Measurements from ENCODE around the gene STAT2. TPM values are rescaled to one million over a fixed set of nuclear protein-coding genes. Genes with fewer than 3 reads are reported as not detected.

STAT2 gene
- total and polyA plus RNA-seq, 10 of the 15 experiments (the other 5 are each of a cell fraction or from before 2014, with no cell fraction given): 16.9 to 106 (median 77.9) TPM

DNA sequence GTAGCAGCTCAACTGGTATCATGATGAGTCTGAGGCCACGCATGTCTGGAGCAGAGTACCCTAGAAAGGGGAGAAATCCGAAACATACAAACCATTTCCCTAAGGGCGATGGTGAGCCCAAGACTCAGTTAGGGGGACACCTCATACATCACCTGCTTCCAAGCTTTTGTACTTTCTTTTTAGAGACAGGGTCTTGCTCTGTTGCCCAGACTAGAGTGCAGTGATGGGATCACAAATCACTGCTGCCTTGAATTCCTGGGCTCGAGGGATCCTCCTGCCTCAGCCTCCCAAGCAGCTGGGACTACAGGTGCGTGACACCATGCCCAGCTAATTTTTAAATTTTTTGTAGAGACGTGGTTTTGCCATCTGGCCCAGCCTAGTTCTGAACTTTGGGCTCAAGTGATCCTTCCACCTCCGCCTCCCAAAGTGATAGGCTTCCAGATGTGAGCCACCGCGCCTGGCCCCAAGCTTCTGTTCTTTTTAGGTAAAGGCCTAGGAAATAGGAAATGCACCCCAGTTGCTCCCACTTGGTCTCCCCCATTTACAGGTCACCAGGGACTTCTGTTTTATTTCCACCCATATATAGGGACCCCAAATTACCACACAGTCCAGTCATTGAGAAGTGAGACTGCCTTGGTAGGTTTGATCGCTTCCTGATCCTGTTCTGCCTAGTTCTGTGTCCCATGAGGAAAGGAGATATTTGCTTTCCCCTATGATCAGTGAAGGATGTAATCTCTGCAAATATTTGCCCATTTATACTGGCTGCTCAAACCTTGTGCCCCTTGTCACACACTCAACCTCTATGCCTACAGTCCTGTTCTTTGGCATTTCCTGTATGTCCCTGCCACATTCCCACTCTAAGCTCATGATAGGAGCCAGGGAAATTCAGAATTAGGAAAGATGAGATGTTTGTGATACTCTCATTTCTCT is 2.5 kb upstream of the STAT2 start, which contains the start of gene APOF:
TSS of gene APOF (minus strand) at position 728 of the 930 bp plus-strand sequence. CDS start at position 616, 112 bp downstream.
- FAIRE-seq: no peak
- no peak within 1 kb of the TSS for H3K4me2 ChIP-seq (ENCODE audit: control insufficient read depth, insufficient read depth)
- no peaks in the 10 kb centered on the region for H3K27me3 ChIP-seq (replicated peaks in 1 of 2; ENCODE audit: control insufficient read depth in 2 of 2, insufficient read depth in 2 of 2, low read length in 1 of 2)
- TF ChIP-seq SIX5 (IDR thresholded peaks at IDR 0.05; ENCODE audit: low read depth, low read length, severe bottlenecking): no peak
- no peak for TF ChIP-seq TCF3 (IDR thresholded peaks at IDR 0.05; ENCODE audit: borderline replicate concordance, insufficient read depth, low read depth, low read length)
- no peak for TF ChIP-seq IKZF1 (conservative IDR thresholded peaks at IDR 0.05)
- TF ChIP-seq RAD51 (IDR thresholded peaks at IDR 0.05): no peak
- no peak for TF ChIP-seq EZH2 (IDR thresholded peaks at IDR 0.05; ENCODE audit: borderline replicate concordance, control insufficient read depth, low read depth, low read length)
- no peak for TF ChIP-seq CEBPB (IDR thresholded peaks at IDR 0.05; ENCODE audit: borderline replicate concordance in 1 of 2, low read depth in 2 of 2, low read length in 2 of 2)
- in situ Hi-C loops (cut with MboI): no loop called here
- H3K4me1 ChIP-seq (ENCODE audit: control insufficient read depth, insufficient read depth, low read length): peaks cover 5% of the 10 kb centered on the region; the same call in 1 of the 2 replicates
- ChIA-PET POLR2A (interaction anchor here (0.6 to 7.9 kb wide), 5 partner anchors 12 to 49 kb away, joined by 3 to 140 read pairs (median 4); partner anchors contain the start of genes IL23A and PAN2), SMC1A (ENCODE audit: uncharacterized antibody, unreplicated experiment) (interaction anchor here (0.6 to 5.1 kb wide), 6 partner anchors 11 to 102 kb away, joined by 3 to 58 read pairs (median 18); partner anchors contain the start of gene TIMELESS), CTCF (interaction anchor here (0.6 to 3.0 kb wide), 6 partner anchors 12 to 105 kb away, joined by 3 to 17 read pairs (median 3); no protein-coding TSS in a partner anchor), RAD21 (ENCODE audit: unreplicated experiment) (interaction anchor here (0.6 to 5.3 kb wide), 5 partner anchors 14 to 101 kb away, joined by 3 to 60 read pairs (median 3); no protein-coding TSS in a partner anchor)
- WGBS (ENCODE audit: insufficient coverage, insufficient replicate concordance, low lambda C conversion rate, missing lambda C conversion rate): 75% methylated on average over 10 of the region's 10 CpGs
- no TSS peak for BruUV-seq (replicated peaks)
- no peak within 1 kb of the TSS for H3K4me3 ChIP-seq
- no peaks in the 10 kb centered on the region for H3K36me3 ChIP-seq (ENCODE audit: control insufficient read depth in 2 of 2, insufficient read depth in 2 of 2, low read length in 1 of 2)
- H3K9me3 ChIP-seq (replicated peaks; ENCODE audit: control insufficient read depth, insufficient read depth, low read length): no peaks in the 10 kb centered on the region
- H4K20me1 ChIP-seq (ENCODE audit: control insufficient read depth, insufficient read depth): no peaks in the 10 kb centered on the region
- intact Hi-C loops (cut with micrococcal nuclease; ENCODE audit: unreplicated experiment): loop anchor here (5.0 kb wide), 1 partner anchor 85 kb away; the partner anchor contains the start of gene TIMELESS
- H3K9ac ChIP-seq (ENCODE audit: control insufficient read depth, insufficient read depth, low read length): no peak within 1 kb of the TSS
- DNase-seq (ENCODE audit: low read depth, low spot score): no peak
- no peak for ATAC-seq
- H3K27ac ChIP-seq (ENCODE audit: control insufficient read depth, insufficient read depth): no peak within 1 kb of the TSS
- H3K79me2 ChIP-seq (ENCODE audit: control insufficient read depth, insufficient read depth, low read length): peaks cover 22% of the 10 kb centered on the region
- no peak within 1 kb of the TSS for H2AFZ ChIP-seq (ENCODE audit: control insufficient read depth, low read depth, low read length)

Measured in GM12878 (cell line).